ENCODE data around the gene OLA1. TPM values are rescaled to one million over a fixed set of nuclear protein-coding genes. Genes with fewer than 3 reads are reported as not detected.

OLA1 gene
- total RNA-seq, 4 donors from 2014 or later, result 72.7 to 85.1 (median 78.3) TPM

GRCh38 chr2:174135981-174136380 lies 112.4 kb downstream of the OLA1 start:
- intact Hi-C loops (cut with DNase I), result no loop called here

GRCh38 chr2:174125090-174125489 lies 123.2 kb downstream of the OLA1 start:
- H3K4me1 ChIP-seq, result peaks cover 0 to 3% (median 0%) of the 10 kb centered on the region in 3 donors
- WGBS, 2 donors, result 86 to 93% methylated on average over 4 of the region's 4 CpGs
- no peaks in the 10 kb centered on the region for H3K27me3 ChIP-seq
- no peaks in the 10 kb centered on the region for H3K36me3 ChIP-seq
- TF ChIP-seq CTCF (IDR thresholded peaks at IDR 0.05) (no peak), POLR2A (IDR thresholded peaks at IDR 0.05) (no peak)
- no peak for DNase-seq
- H3K4me3 ChIP-seq, result no peak overlapping the region
- intact Hi-C loops (cut with DNase I), result no loop called here
- no peaks in the 10 kb centered on the region for H3K9me3 ChIP-seq
- H3K27ac ChIP-seq, result no peak overlapping the region

More at GRCh38 chr2:174135981-174136380, 112.4 kb downstream of the OLA1 start:
- H3K27me3 ChIP-seq, result no peaks in the 10 kb centered on the region
- no peak overlapping the region for H3K27ac ChIP-seq
- no peaks in the 10 kb centered on the region for H3K9me3 ChIP-seq
- DNase-seq, result no peak
- TF ChIP-seq CTCF (IDR thresholded peaks at IDR 0.05) (no peak), POLR2A (IDR thresholded peaks at IDR 0.05) (no peak)
- H3K36me3 ChIP-seq, result peaks cover 0 to 27% (median 0%) of the 10 kb centered on the region in 3 donors
- H3K4me3 ChIP-seq, result no peak overlapping the region
- WGBS, 2 donors, result 93 to 94% methylated on average over 3 of the region's 3 CpGs
- no peaks in the 10 kb centered on the region for H3K4me1 ChIP-seq

GRCh38 chr2:174124181-174124580 lies 124.2 kb downstream of the OLA1 start:
- Histone ChIP-seq H3K27me3 (no peaks in the 10 kb centered on the region), H3K36me3 (no peaks in the 10 kb centered on the region), H3K4me3 (no peak overlapping the region), H3K27ac (no peak overlapping the region), H3K9me3 (no peaks in the 10 kb centered on the region), H3K4me1 (peaks cover 0 to 3% (median 0%) of the 10 kb centered on the region in 3 donors)
- intact Hi-C loops (cut with DNase I), result no loop called here
- no peak for TF ChIP-seq CTCF (IDR thresholded peaks at IDR 0.05)
- no peak for DNase-seq
- 83 to 87% methylated on average over 5 of the region's 5 CpGs for WGBS, 2 donors

GRCh38 chr2:174122185-174122584 lies 126.1 kb downstream of the OLA1 start:
- H3K4me1 ChIP-seq, result peaks cover 0 to 3% (median 0%) of the 10 kb centered on the region in 3 donors
- DNase-seq, result no peak
- no peaks in the 10 kb centered on the region for H3K9me3 ChIP-seq
- no peak overlapping the region for H3K27ac ChIP-seq
- no peaks in the 10 kb centered on the region for H3K27me3 ChIP-seq
- no peak for TF ChIP-seq CTCF (IDR thresholded peaks at IDR 0.05)
- TF ChIP-seq POLR2A (IDR thresholded peaks at IDR 0.05), result no peak
- H3K36me3 ChIP-seq, result no peaks in the 10 kb centered on the region
- no peak overlapping the region for H3K4me3 ChIP-seq
- intact Hi-C loops (cut with DNase I), result no loop called here

- no peak overlapping the region for H3K27ac ChIP-seq
- intact Hi-C loops (cut with DNase I), result no loop called here
- H3K36me3 ChIP-seq, result no peaks in the 10 kb centered on the region
- H3K4me3 ChIP-seq, result no peak overlapping the region
- peaks cover 0 to 3% (median 0%) of the 10 kb centered on the region in 3 donors for H3K4me1 ChIP-seq
- TF ChIP-seq POLR2A (IDR thresholded peaks at IDR 0.05), result no peak
- TF ChIP-seq CTCF (IDR thresholded peaks at IDR 0.05), result no peak
- H3K27me3 ChIP-seq, result no peaks in the 10 kb centered on the region
- WGBS, 2 donors, result 51 to 79% methylated on average over 2 of the region's 2 CpGs
- no peak for DNase-seq
- H3K9me3 ChIP-seq, result no peaks in the 10 kb centered on the region
These were observed 126.7 kb downstream of the OLA1 start for GRCh38 chr2:174121612-174122011.

All from esophagus squamous epithelium (tissue), 5 donors.